ENCODE measurements around the gene MSANTD2.

GRCh38 chr11:124776865-124777645 lies 23.2 kb downstream of the MSANTD2 start:
- TF ChIP-seq CTCF (IDR thresholded peaks at IDR 0.05) (no peak), USF2 (IDR thresholded peaks at IDR 0.05; ENCODE audit: borderline replicate concordance, low read depth, low read length) (no peak), EP300 (IDR thresholded peaks at IDR 0.05; ENCODE audit: borderline replicate concordance in 1 of 2, low read depth in 1 of 2, low read length in 1 of 2) (no peak), RAD21 (IDR thresholded peaks at IDR 0.05; ENCODE audit: low read length) (no peak), NRF1 (IDR thresholded peaks at IDR 0.05; ENCODE audit: low read depth, low read length) (no peak)

All from SK-N-SH (cell line).